NT2/D1 (cell line): Measurements from ENCODE around the gene USP6.

ENCODE experiments used
- DNase-seq: peaks from one replicate; pipeline ENCODE4 v3.0.0-alpha.2; 2011; ENCODE audit warnings: low read depth, low spot score
- H3K27me3 ChIP-seq: 2 replicates; pipeline ENCODE4 v1.6.0; 2011; ENCODE audit warnings: mild to moderate bottlenecking; ENCODE audit not compliant: insufficient read length, insufficient read depth
- H3K36me3 ChIP-seq: 2 replicates; pipeline ENCODE4 v1.6.1; 2011; ENCODE audit warnings: mild to moderate bottlenecking, low read length, mixed read lengths; ENCODE audit not compliant: insufficient read depth, insufficient read length
- H3K4me1 ChIP-seq: 2 replicates; pipeline ENCODE4 v1.5.1; 2011; ENCODE audit not compliant: insufficient read depth, insufficient read length
- H3K4me3 ChIP-seq: 2 replicates; pipeline ENCODE4 v1.5.1; 2011; ENCODE audit warnings: low read depth; ENCODE audit not compliant: insufficient read length
- H3K9ac ChIP-seq: 2 replicates; pipeline ENCODE4 v1.6.0; 2011; ENCODE audit warnings: low read depth; ENCODE audit not compliant: insufficient read length
- H3K9me3 ChIP-seq: 2 replicates; pipeline ENCODE4 v1.5.1; 2011; ENCODE audit warnings: mild to moderate bottlenecking, low read length; ENCODE audit not compliant: insufficient read depth
- SUZ12 ChIP-seq: IDR thresholded peaks from 2 replicates; pipeline ENCODE4 v1.6.1; 2011; ENCODE audit not compliant: insufficient read length, insufficient read depth; ENCODE audit errors: extremely low read depth
- YY1 ChIP-seq: IDR thresholded peaks from 2 replicates; pipeline ENCODE4 v1.6.1; 2011; ENCODE audit not compliant: insufficient read length, insufficient read depth
- ZNF274 ChIP-seq: IDR thresholded peaks from 2 replicates; pipeline ENCODE4 v1.6.1; 2011; ENCODE audit warnings: mild to moderate bottlenecking, low read depth, low read length

Gene USP6

GRCh38 chr17:5080591-5080990, 35.2 kb upstream of the USP6 start:
- Histone ChIP-seq H3K9ac (no peak overlapping the region), H3K4me3 (no peak overlapping the region), H3K4me1 (no peaks in the 10 kb centered on the region), H3K9me3 (peaks cover 24% of the 10 kb centered on the region; the same call in 1 of the 2 replicates), H3K36me3 (no peaks in the 10 kb centered on the region), H3K27me3 (peaks cover 7% of the 10 kb centered on the region)
- TF ChIP-seq YY1 (no peak), SUZ12 (no peak), ZNF274 (no peak)
- no peak for DNase-seq

DNA sequence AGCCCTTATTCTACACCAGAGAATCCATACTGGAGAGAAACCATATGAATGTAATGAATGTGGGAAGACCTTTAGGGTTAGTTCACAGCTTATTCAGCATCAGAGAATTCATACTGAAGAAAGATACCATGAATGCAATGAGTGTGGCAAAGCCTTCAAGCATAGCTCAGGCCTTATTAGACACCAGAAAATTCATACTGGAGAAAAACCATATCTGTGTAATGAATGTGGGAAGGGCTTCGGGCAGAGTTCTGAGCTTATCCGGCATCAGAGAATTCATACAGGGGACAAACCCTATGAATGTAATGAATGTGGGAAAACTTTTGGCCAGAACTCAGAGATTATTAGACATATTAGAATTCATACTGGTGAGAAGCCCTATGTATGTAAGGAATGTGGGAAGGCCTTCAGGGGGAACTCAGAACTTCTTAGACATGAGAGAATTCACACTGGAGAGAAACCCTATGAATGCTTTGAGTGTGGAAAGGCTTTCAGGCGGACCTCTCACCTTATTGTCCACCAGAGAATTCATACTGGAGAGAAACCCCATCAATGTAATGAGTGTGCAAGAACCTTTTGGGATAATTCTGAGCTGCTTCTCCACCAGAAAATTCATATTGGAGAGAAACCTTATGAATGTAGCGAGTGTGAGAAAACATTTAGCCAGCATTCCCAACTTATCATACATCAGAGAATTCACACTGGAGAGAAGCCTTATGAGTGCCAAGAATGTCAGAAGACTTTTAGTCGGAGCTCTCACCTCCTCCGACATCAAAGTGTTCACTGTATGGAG, 23.4 kb upstream of the USP6 start:
- TF ChIP-seq SUZ12 (no peak), YY1 (no peak), ZNF274 (peak; percentile 95)

DNA sequence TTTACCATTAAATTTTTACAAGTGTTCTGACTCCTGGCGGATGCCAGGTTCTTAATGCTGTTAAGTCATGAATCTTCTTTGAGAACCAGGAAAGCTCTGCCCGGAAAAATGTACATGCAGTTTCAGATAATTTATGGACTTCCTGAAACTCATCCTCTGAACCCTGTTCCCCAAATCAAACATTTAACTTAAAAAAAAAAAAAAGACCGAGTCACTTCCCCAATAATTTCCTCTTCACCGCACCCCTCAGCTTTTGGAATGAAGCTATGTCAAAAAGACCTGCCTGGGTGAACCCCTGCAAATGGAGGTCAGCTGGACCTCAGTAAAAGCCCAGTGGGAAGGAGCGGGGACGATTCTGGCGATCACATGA, 19.1 kb upstream of the USP6 start:
- no peak for TF ChIP-seq ZNF274
- TF ChIP-seq SUZ12: no peak
- no peak for TF ChIP-seq YY1
- no peak for DNase-seq
- Histone ChIP-seq H3K27me3 (peaks cover 3% of the 10 kb centered on the region), H3K36me3 (peaks cover 5% of the 10 kb centered on the region), H3K4me1 (no peaks in the 10 kb centered on the region), H3K9ac (no peak overlapping the region), H3K9me3 (peaks cover 51% of the 10 kb centered on the region), H3K4me3 (peak overlapping the region; percentile 76)

More for the DNA sequence above, 23.4 kb upstream of the USP6 start:
- no peak overlapping the region for H3K4me3 ChIP-seq
- peaks cover 91% of the 10 kb centered on the region for H3K9me3 ChIP-seq
- H3K36me3 ChIP-seq: peaks cover 5% of the 10 kb centered on the region
- DNase-seq: no peak
- no peaks in the 10 kb centered on the region for H3K4me1 ChIP-seq
- H3K27me3 ChIP-seq: peaks cover 3% of the 10 kb centered on the region
- no peak overlapping the region for H3K9ac ChIP-seq

DNA sequence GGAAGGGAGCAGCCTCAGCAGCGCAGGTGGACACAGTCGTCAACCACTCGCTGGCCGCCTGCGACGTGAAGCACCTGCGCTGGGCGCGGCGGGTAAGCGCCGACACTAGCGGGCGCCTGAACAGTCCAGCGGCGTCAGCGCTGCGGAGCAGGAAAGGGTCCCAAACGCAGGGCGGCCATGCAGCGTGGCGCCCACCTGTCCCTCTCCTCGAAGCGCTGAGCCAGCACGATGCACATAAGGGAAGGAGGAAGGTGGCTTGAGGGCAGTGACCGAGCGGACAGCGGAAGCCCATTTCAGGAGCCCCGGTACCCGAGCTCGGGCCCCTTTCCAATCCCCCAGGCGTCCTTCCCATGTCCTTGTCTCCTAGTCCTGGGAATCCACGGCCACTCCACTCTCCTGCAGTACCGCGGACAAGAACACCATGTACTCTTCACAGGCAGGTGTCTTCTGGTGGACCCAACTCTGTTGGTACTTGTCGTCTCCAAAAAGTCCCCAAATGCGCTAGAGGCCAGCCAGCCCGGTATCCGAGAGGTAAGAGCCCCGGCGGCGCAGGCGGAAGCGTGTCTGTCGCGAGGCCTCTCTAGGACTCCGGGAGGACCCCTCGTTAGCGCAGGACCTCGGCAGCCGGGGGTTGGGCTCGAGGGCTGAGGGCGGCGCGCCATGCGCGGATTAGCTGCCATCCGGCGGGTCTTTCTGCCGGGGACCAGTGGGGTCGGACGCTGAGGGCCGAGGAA, 18.6 kb upstream of the USP6 start:
- no peaks in the 10 kb centered on the region for H3K4me1 ChIP-seq
- H3K9me3 ChIP-seq: peaks cover 46% of the 10 kb centered on the region
- DNase-seq: peak; percentile 71
- H3K36me3 ChIP-seq: peaks cover 5% of the 10 kb centered on the region
- peak overlapping the region; percentile 74 for H3K9ac ChIP-seq
- TF ChIP-seq ZNF274 (no peak), YY1 (no peak), SUZ12 (no peak)
- peak overlapping the region; percentile 76 for H3K4me3 ChIP-seq
- peaks cover 3% of the 10 kb centered on the region for H3K27me3 ChIP-seq

- no peak for TF ChIP-seq ZNF274
- no peak for TF ChIP-seq YY1
- TF ChIP-seq SUZ12: no peak
- Histone ChIP-seq H3K4me3 (no peak overlapping the region), H3K27me3 (peaks cover 3% of the 10 kb centered on the region)
These were observed 16.6 kb upstream of the USP6 start for GRCh38 chr17:5099271-5099670.

DNA sequence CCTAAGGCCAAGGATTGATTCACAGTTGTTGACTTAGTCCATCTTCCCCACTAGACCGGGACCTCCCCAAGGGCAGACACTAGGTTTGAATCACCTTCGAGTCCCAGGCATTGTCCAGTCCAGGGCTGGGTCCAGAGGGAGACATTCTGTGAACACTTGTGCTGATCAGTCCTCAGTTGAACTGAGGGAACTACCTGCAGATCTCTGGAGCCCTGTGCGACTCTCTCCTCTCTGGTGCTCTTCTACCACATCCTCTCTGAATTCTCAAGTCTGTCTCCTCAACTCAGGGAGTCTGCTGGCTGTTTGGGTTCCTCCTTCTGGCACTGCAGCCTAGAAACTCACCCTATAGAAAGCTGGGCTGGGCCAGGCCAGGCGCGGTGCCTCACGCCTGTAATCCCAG, 15.0 kb upstream of the USP6 start:
- Histone ChIP-seq H3K4me3 (no peak overlapping the region), H3K27me3 (peaks cover 3% of the 10 kb centered on the region), H3K36me3 (peaks cover 6% of the 10 kb centered on the region), H3K4me1 (no peaks in the 10 kb centered on the region), H3K9ac (no peak overlapping the region), H3K9me3 (peaks cover 10% of the 10 kb centered on the region)
- TF ChIP-seq YY1: no peak
- TF ChIP-seq ZNF274: no peak
- no peak for TF ChIP-seq SUZ12
- DNase-seq: no peak

More at GRCh38 chr17:5099271-5099670, 16.6 kb upstream of the USP6 start:
- Histone ChIP-seq H3K9me3 (peaks cover 26% of the 10 kb centered on the region), H3K9ac (no peak overlapping the region), H3K4me1 (no peaks in the 10 kb centered on the region), H3K36me3 (peaks cover 2% of the 10 kb centered on the region)
- no peak for DNase-seq

DNA sequence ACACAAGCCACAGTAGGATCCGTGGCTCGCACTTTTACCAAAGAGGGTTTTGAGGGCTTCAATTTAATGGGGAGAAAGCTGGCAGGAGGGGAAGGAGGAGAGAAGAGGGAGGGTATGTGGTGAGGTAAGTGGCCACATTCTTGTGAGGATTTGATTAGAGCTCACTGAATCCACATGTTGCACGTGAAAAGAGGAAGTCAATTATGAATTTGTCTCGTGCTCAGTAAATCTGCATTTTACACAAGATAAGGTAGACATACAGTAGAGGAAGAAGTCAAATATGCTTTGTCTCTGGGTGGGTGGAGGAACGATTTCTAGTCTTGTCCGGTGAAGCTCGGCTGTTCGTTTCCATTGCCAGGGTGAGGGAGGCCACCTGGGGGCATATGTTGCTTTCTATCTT, 5.0 kb upstream of the USP6 start:
- DNase-seq: no peak
- Histone ChIP-seq H3K9ac (peak overlapping the region; percentile 92), H3K4me3 (peak overlapping the region; percentile 94), H3K36me3 (peaks cover 47% of the 10 kb centered on the region), H3K4me1 (no peaks in the 10 kb centered on the region), H3K9me3 (no peaks in the 10 kb centered on the region), H3K27me3 (no peaks in the 10 kb centered on the region)
- TF ChIP-seq YY1: no peak
- TF ChIP-seq SUZ12: no peak
- TF ChIP-seq ZNF274: no peak
